Fibroblast of skin of abdomen (primary cell): ENCODE data around the gene DOCK6.
A peak's percentile ranks its signal among the peaks of the same experiment; 100 is the strongest.

ENCODE experiments used
- DNase-seq: peaks from one replicate; pipeline ENCODE4 v3.0.0-alpha.2; 2013

The DOCK6 gene

GRCh38 chr19:11244846-11245589, 17.3 kb downstream of the DOCK6 start:
- DNase-seq = no peak

- no peak for DNase-seq
Observed at GRCh38 chr19:11243798-11244169, 18.5 kb downstream of the DOCK6 start.

GRCh38 chr19:11242864-11243797, 19.2 kb downstream of the DOCK6 start:
- peak; percentile 44 for DNase-seq

GRCh38 chr19:11242025-11242424, 20.3 kb downstream of the DOCK6 start:
- DNase-seq = no peak

GRCh38 chr19:11240008-11240444, 22.3 kb downstream of the DOCK6 start:
- no peak for DNase-seq

- no peak for DNase-seq
Observed at GRCh38 chr19:11239377-11240000, 22.8 kb downstream of the DOCK6 start, which contains the start of gene ANGPTL8. Gene ANGPTL8, plus strand, starts transcription at chr19:11239619. Its CDS starts 19 bp downstream, at chr19:11239638.

- DNase-seq = no peak
Observed at GRCh38 chr19:11238781-11239376, 23.4 kb downstream of the DOCK6 start.

- DNase-seq = no peak
Observed at GRCh38 chr19:11238041-11238440, 24.3 kb downstream of the DOCK6 start.

GRCh38 chr19:11237321-11237720, 25.0 kb downstream of the DOCK6 start:
- no peak for DNase-seq

- DNase-seq = no peak
Observed at GRCh38 chr19:11236324-11237301, 25.7 kb downstream of the DOCK6 start.

- DNase-seq = no peak
Observed at GRCh38 chr19:11234486-11235075, 27.7 kb downstream of the DOCK6 start.

- DNase-seq = no peak
Observed at GRCh38 chr19:11233073-11233472, 29.3 kb downstream of the DOCK6 start.

- DNase-seq = no peak
Observed at GRCh38 chr19:11232555-11232954, 29.8 kb downstream of the DOCK6 start.

- no peak for DNase-seq
Observed at GRCh38 chr19:11230621-11231386, 31.5 kb downstream of the DOCK6 start.

GRCh38 chr19:11227195-11227886, 35.0 kb downstream of the DOCK6 start:
- no peak for DNase-seq

- no peak for DNase-seq
Observed at GRCh38 chr19:11226716-11227166, 35.6 kb downstream of the DOCK6 start.

GRCh38 chr19:11225815-11226214, 36.5 kb downstream of the DOCK6 start:
- no peak for DNase-seq

- no peak for DNase-seq
Observed at GRCh38 chr19:11225172-11225571, 37.2 kb downstream of the DOCK6 start.

- DNase-seq = no peak
Observed at GRCh38 chr19:11224429-11224828, 37.9 kb downstream of the DOCK6 start.
